K562 (cell line): Measurements from ENCODE around the gene BAZ2A. TPM values are rescaled to one million over a fixed set of nuclear protein-coding genes. Genes with fewer than 3 reads are reported as not detected.

ENCODE experiments used
- ARNT ChIP-seq, 2 experiments: fragments of 450-650 bp; IDR thresholded peaks; 2 replicates each; pipeline ENCODE4 v1.6.1; 2016; ENCODE audit warnings: mild to moderate bottlenecking in 1 of 2
- DMBX1 ChIP-seq: fragments of 250-450 bp; sonication (Bioruptor Pico); IDR thresholded peaks from 2 replicates; pipeline ENCODE4 v1.8.0; 2022; ENCODE audit warnings: inconsistent platforms, mild to moderate bottlenecking, moderate library complexity, borderline replicate concordance
- HDAC1 ChIP-seq, 2 experiments: fragments of 450-650 bp; IDR thresholded peaks; 2 replicates each; pipeline ENCODE4 v1.6.1; 2016 to 2017; ENCODE audit warnings: inconsistent platforms in 1 of 2, mild to moderate bottlenecking in 1 of 2, moderate library complexity in 1 of 2
- HDAC2 ChIP-seq: fragments of 450-650 bp; IDR thresholded peaks from 2 replicates; pipeline ENCODE4 v1.6.1; 2016; ENCODE audit warnings: mild to moderate bottlenecking
- HOXB6 ChIP-seq: fragments of 250-450 bp; sonication (Bioruptor Pico); IDR thresholded peaks from 2 replicates; pipeline ENCODE4 v1.5.1; 2022; ENCODE audit warnings: mild to moderate bottlenecking, borderline replicate concordance
- IRF2 ChIP-seq: sonication (generic); formaldehyde crosslinking; IDR thresholded peaks from 2 replicates; pipeline ENCODE4 v1.8.1; 2022; ENCODE audit warnings: mild to moderate bottlenecking, missing genetic modification reagents
- JUND ChIP-seq, 2 experiments: IDR thresholded peaks; 2 replicates in 1 of 2; 3 replicates in 1 of 2; pipeline ENCODE4 v1.6.1; 2011; ENCODE audit warnings: borderline replicate concordance in 2 of 2, low read depth in 2 of 2, low read length in 2 of 2, improper control_type of control experiment in 1 of 2, missing biosample characterization in 1 of 2, missing genetic modification characterization in 1 of 2, missing genetic modification reagents in 1 of 2
- LCOR ChIP-seq: sonication (generic); formaldehyde crosslinking; IDR thresholded peaks from 2 replicates; pipeline ENCODE4 v1.8.0; 2022; ENCODE audit warnings: mild to moderate bottlenecking, missing genetic modification reagents
- MEF2A ChIP-seq: IDR thresholded peaks from 2 replicates; pipeline ENCODE4 v1.6.1; 2011; ENCODE audit warnings: low read depth, mild to moderate bottlenecking, low read length, moderate library complexity; ENCODE audit not compliant: control insufficient read depth
- PHF20 ChIP-seq: fragments of 450-650 bp; IDR thresholded peaks from 2 replicates; pipeline ENCODE4 v1.6.1; 2018; ENCODE audit not compliant: partially characterized antibody
- RB1 ChIP-seq: fragments of 450-650 bp; IDR thresholded peaks from 2 replicates; pipeline ENCODE4 v1.6.1; 2017; ENCODE audit warnings: low read depth, mild to moderate bottlenecking
- RCOR1 ChIP-seq, 2 experiments: IDR thresholded peaks; 2 replicates each; pipeline ENCODE4 v1.6.1; 2012; ENCODE audit warnings: low read depth in 2 of 2, low read length in 2 of 2, borderline replicate concordance in 1 of 2, improper control_type of control experiment in 1 of 2
- SAFB2 ChIP-seq: fragments of 200-400 bp; formaldehyde crosslinking; IDR thresholded peaks from 2 replicates; pipeline ENCODE4 v1.6.1; 2018; ENCODE audit warnings: borderline replicate concordance, low read length, low read depth, moderate library complexity; ENCODE audit not compliant: severe bottlenecking
- SOX6 ChIP-seq: fragments of 450-650 bp; IDR thresholded peaks from 2 replicates; pipeline ENCODE4 v1.6.1; 2014; ENCODE audit warnings: mild to moderate bottlenecking
- polyA plus RNA-seq, 8 experiments: library from polyadenylated mRNA; depleted of rRNA in 4 of 8; stranded (reverse) in 5 of 8; unstranded in 3 of 8; fragments of >200 nt; fragmentation: Nextera tagmentation in 2 of 8; fragmentation: Illumina TruSeq in 1 of 8; extraction: Ambion mirVana in 2 of 8; extraction: Trizol in 1 of 8; gene quantifications; 2 replicates each; pipeline versions ENCODE4 v1.2.1 to v1.2.3, GENCODE V29; 2011 to 2014; ENCODE audit warnings: inconsistent platforms in 1 of 8, missing spikeins in 1 of 8
- total RNA-seq, 7 experiments: library from RNA; depleted of rRNA in 6 of 7; stranded (reverse); fragments of >200 nt in 6 of 7; fragmentation: Illumina TruSeq in 2 of 7; extraction: Trizol in 2 of 7; gene quantifications; 2 replicates each; pipeline versions ENCODE4 v1.2.1 to v1.2.3, GENCODE V29; 2011 to 2021; ENCODE audit warnings: low replicate concordance in 1 of 7
- TF ChIP-seq, protein P1 (sequence below), 2 experiments: fragments of 450-650 bp; IDR thresholded peaks; 2 replicates each; pipeline ENCODE4 v1.6.1; 2018; ENCODE audit warnings: mild to moderate bottlenecking in 2 of 2, low read depth in 1 of 2; ENCODE audit not compliant: partially characterized antibody in 2 of 2
- TF ChIP-seq, protein P2 (sequence below), 2 experiments: fragments of 450-650 bp; conservative IDR thresholded peaks; 2 replicates each; pipeline ENCODE4 v1.6.1; 2017; ENCODE audit warnings: mild to moderate bottlenecking in 2 of 2, moderate library complexity in 2 of 2
- TF ChIP-seq, protein P3 (sequence below): fragments of 250-450 bp; sonication (Bioruptor Pico); IDR thresholded peaks from 2 replicates; pipeline ENCODE4 v1.5.0; 2022; ENCODE audit warnings: mild to moderate bottlenecking
- TF ChIP-seq, protein P4 (sequence below): fragments of 250-450 bp; sonication (Bioruptor Pico); IDR thresholded peaks from 2 replicates; pipeline ENCODE4 v1.8.0; 2022; ENCODE audit warnings: inconsistent platforms, mild to moderate bottlenecking, moderate library complexity, borderline replicate concordance

The BAZ2A gene
- total and polyA plus RNA-seq, 9 of the 15 experiments (the other 6 are each of a cell fraction or from before 2014, with no cell fraction given): 4.5 to 86.4 (median 26.2) TPM

DNA sequence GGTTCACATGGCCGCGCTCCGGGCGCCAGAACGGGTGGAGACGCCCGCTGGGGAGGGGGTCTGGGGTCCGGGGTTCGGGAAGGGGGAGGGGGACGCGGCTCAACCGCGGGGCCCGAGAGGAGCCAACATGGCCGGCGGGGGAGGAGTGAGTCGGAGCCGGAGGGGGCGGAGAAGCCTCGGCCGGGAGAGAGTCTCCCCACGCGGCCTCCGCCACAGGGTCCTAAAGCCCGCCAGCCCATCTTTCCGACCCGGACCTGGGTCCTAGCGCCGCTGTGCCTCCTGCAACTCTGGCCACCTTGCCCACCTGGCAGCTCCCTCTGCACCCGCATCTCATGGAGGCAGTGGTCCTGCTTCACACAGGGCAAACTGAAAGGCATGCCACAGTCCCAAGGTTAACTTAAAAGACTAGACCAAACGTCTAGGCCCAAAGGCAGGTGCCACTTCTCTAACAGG, at the start of gene BAZ2A (continued):
- TF ChIP-seq LCOR (CRISPR knock-in tag) (no peak), HDAC1 (IDR thresholded peaks at IDR 0.05) (peak in 1 of 2 experiments; percentile 66; a peak in 1 of 4 replicates), HDAC2 (peak; percentile 37; the same call in 1 of the 2 replicates), ARNT (IDR thresholded peaks at IDR 0.05) (no peak), HOXB6 (no peak), RB1 (peak; percentile 88), SOX6 (peak; percentile 52; the same call in 1 of the 2 replicates), DMBX1 (peak; percentile 44; the same call in 1 of the 2 replicates), RCOR1 (IDR thresholded peaks at IDR 0.05; ENCODE audit: borderline replicate concordance in 1 of 2, low read depth in 2 of 2, low read length in 2 of 2) (peak in 1 of 2 experiments; percentile 76; a peak in 2 of 4 replicates), MEF2A (no peak), IRF2 (CRISPR knock-in tag) (no peak), PHF20 (peak; percentile 47), SAFB2 (no peak), JUND (IDR thresholded peaks at IDR 0.05; ENCODE audit: borderline replicate concordance, low read depth, low read length) (peak; percentile 65), JUND (tag; IDR thresholded peaks at IDR 0.05; ENCODE audit: borderline replicate concordance, low read depth, low read length) (peak; percentile 25; the same call in 1 of the 3 replicates)
- TF ChIP-seq, protein P1, sequence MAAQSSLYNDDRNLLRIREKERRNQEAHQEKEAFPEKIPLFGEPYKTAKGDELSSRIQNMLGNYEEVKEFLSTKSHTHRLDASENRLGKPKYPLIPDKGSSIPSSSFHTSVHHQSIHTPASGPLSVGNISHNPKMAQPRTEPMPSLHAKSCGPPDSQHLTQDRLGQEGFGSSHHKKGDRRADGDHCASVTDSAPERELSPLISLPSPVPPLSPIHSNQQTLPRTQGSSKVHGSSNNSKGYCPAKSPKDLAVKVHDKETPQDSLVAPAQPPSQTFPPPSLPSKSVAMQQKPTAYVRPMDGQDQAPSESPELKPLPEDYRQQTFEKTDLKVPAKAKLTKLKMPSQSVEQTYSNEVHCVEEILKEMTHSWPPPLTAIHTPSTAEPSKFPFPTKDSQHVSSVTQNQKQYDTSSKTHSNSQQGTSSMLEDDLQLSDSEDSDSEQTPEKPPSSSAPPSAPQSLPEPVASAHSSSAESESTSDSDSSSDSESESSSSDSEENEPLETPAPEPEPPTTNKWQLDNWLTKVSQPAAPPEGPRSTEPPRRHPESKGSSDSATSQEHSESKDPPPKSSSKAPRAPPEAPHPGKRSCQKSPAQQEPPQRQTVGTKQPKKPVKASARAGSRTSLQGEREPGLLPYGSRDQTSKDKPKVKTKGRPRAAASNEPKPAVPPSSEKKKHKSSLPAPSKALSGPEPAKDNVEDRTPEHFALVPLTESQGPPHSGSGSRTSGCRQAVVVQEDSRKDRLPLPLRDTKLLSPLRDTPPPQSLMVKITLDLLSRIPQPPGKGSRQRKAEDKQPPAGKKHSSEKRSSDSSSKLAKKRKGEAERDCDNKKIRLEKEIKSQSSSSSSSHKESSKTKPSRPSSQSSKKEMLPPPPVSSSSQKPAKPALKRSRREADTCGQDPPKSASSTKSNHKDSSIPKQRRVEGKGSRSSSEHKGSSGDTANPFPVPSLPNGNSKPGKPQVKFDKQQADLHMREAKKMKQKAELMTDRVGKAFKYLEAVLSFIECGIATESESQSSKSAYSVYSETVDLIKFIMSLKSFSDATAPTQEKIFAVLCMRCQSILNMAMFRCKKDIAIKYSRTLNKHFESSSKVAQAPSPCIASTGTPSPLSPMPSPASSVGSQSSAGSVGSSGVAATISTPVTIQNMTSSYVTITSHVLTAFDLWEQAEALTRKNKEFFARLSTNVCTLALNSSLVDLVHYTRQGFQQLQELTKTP (IDR thresholded peaks at IDR 0.05; ENCODE audit: low read depth in 1 of 2, partially characterized antibody in 2 of 2): peak in 1 of 2 experiments; percentile 70
- TF ChIP-seq, protein P2, sequence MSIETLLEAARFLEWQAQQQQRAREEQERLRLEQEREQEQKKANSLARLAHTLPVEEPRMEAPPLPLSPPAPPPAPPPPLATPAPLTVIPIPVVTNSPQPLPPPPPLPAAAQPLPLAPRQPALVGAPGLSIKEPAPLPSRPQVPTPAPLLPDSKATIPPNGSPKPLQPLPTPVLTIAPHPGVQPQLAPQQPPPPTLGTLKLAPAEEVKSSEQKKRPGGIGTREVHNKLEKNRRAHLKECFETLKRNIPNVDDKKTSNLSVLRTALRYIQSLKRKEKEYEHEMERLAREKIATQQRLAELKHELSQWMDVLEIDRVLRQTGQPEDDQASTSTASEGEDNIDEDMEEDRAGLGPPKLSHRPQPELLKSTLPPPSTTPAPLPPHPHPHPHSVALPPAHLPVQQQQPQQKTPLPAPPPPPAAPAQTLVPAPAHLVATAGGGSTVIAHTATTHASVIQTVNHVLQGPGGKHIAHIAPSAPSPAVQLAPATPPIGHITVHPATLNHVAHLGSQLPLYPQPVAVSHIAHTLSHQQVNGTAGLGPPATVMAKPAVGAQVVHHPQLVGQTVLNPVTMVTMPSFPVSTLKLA (conservative IDR thresholded peaks at IDR 0.05): peak; percentile 87 to 91
- TF ChIP-seq, protein P3, sequence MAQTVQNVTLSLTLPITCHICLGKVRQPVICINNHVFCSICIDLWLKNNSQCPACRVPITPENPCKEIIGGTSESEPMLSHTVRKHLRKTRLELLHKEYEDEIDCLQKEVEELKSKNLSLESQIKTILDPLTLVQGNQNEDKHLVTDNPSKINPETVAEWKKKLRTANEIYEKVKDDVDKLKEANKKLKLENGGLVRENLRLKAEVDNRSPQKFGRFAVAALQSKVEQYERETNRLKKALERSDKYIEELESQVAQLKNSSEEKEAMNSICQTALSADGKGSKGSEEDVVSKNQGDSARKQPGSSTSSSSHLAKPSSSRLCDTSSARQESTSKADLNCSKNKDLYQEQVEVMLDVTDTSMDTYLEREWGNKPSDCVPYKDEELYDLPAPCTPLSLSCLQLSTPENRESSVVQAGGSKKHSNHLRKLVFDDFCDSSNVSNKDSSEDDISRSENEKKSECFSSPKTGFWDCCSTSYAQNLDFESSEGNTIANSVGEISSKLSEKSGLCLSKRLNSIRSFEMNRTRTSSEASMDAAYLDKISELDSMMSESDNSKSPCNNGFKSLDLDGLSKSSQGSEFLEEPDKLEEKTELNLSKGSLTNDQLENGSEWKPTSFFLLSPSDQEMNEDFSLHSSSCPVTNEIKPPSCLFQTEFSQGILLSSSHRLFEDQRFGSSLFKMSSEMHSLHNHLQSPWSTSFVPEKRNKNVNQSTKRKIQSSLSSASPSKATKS: no peak
- TF ChIP-seq, protein P4, sequence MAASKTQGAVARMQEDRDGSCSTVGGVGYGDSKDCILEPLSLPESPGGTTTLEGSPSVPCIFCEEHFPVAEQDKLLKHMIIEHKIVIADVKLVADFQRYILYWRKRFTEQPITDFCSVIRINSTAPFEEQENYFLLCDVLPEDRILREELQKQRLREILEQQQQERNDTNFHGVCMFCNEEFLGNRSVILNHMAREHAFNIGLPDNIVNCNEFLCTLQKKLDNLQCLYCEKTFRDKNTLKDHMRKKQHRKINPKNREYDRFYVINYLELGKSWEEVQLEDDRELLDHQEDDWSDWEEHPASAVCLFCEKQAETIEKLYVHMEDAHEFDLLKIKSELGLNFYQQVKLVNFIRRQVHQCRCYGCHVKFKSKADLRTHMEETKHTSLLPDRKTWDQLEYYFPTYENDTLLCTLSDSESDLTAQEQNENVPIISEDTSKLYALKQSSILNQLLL (CRISPR knock-in tag): no peak
